HL-60 (cell line): ENCODE measurements around the gene PTPN22.

Experiments
- CTCF ChIP-seq: IDR thresholded peaks from one replicate; pipeline ENCODE4 v1.5.1; 2011; ENCODE audit warnings: low read length, control low read depth, inconsistent platforms; ENCODE audit not compliant: insufficient read depth
- GABPA ChIP-seq: IDR thresholded peaks from 2 replicates; pipeline ENCODE4 v1.6.1; 2012; ENCODE audit warnings: low read depth
- SPI1 ChIP-seq: IDR thresholded peaks from 2 replicates; pipeline ENCODE4 v1.6.1; 2012; ENCODE audit warnings: low read depth, mild to moderate bottlenecking, borderline replicate concordance

- TF ChIP-seq SPI1 = no peak
- no peak for TF ChIP-seq CTCF
- no peak for TF ChIP-seq GABPA
These were observed 46.0 kb upstream of the PTPN22 start for GRCh38 chr1:113917400-113918082.
